ENCODE results near the gene FEZF1. TPM values are rescaled to one million over a fixed set of nuclear protein-coding genes. Genes with fewer than 3 reads are reported as not detected.

Gene FEZF1
- total and polyA plus RNA-seq, 2 experiments from 2014 or later = not detected

DNA sequence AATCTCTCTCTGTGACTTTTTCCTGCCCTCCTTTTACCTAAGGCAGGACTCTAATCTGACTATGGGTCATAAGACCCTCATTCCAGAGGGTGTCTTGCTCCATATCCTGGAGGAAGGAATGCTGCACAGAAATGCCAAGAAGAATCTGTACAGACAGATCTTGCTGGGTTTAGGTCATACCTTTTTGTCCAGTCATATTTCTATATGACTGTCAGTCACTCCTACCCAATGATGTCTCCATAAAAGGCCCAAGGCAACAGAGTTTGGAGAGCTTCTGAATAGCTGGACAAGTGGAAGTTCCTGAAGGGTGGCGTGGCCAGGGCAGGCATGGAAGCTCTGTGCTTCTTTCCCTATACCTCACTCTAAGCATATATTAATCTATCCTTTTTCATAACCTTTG is 47.5 kb downstream of the FEZF1 start:
- Histone ChIP-seq H3K36me3 (ENCODE audit: low read depth) (no peaks in the 10 kb centered on the region), H3K4me3 (no peak overlapping the region)
- TF ChIP-seq EZH2phosphoT487 (IDR thresholded peaks at IDR 0.05; ENCODE audit: insufficient read depth, low read depth) = no peak
- TF ChIP-seq EZH2 (IDR thresholded peaks at IDR 0.05; ENCODE audit: insufficient read depth, poor library complexity, severe bottlenecking) = no peak

DNA sequence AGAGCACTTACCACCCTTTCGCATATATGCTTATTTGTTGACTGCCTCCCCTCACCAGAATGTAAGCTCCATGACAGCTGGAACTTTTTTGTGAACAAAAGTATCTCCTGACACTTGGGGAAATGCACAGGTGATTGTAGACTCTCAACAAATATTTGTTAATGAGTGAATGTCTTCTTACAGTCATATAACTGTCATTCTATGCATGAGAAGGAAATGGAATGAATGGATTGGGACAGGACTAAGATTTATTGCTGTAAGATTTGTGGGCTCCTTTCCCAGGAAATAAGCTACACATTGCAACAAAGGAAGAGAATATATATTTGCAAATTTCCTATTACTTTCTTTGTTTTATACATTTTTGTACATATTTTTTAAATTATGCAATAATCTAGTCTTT is 48.5 kb downstream of the FEZF1 start:
- in situ Hi-C loops (cut with MboI) = no loop called here
- WGBS, 2 experiments (ENCODE audit: low coverage in 1 of 2, low lambda C conversion rate in 2 of 2, missing lambda C conversion rate in 2 of 2) = 34 to 54% methylated on average over 1 of the region's 1 CpG

More for the DNA sequence above, 47.5 kb downstream of the FEZF1 start:
- no peaks in the 10 kb centered on the region for H3K9me3 ChIP-seq (ENCODE audit: low read depth)
- in situ Hi-C loops (cut with MboI) = no loop called here
- H3K9me2 ChIP-seq (ENCODE audit: insufficient read depth) = no peaks in the 10 kb centered on the region
- H3K4me2 ChIP-seq (ENCODE audit: unreplicated experiment) = no peak overlapping the region
- H3K27ac ChIP-seq = no peak overlapping the region
- H3F3A ChIP-seq (ENCODE audit: insufficient read depth) = no peaks in the 10 kb centered on the region
- H4K20me1 ChIP-seq (ENCODE audit: insufficient read depth) = no peaks in the 10 kb centered on the region
- no peaks in the 10 kb centered on the region for H3K79me2 ChIP-seq (ENCODE audit: insufficient read depth)
- H3K4me1 ChIP-seq (ENCODE audit: insufficient read depth) = no peaks in the 10 kb centered on the region
- H3K27me3 ChIP-seq (replicated peaks; ENCODE audit: insufficient read depth) = no peaks in the 10 kb centered on the region; the same call in 1 of the 2 replicates
- no peak overlapping the region for H3K9ac ChIP-seq
- whole genome bisulfite sequencing, 2 experiments (ENCODE audit: low coverage in 1 of 2, low lambda C conversion rate in 2 of 2, missing lambda C conversion rate in 2 of 2) = 4 to 6% methylated on average over 1 of the region's 1 CpG
- H2AFZ ChIP-seq = no peak overlapping the region
- DNase-seq = no peak

GRCh38 chr7:122255454-122255853 is 49.1 kb downstream of the FEZF1 start:
- no peaks in the 10 kb centered on the region for H3K9me3 ChIP-seq (ENCODE audit: low read depth)
- in situ Hi-C loops (cut with MboI) = no loop called here
- no peak overlapping the region for H2AFZ ChIP-seq
- DNase-seq = no peak
- no peak overlapping the region for H3K9ac ChIP-seq
- no peaks in the 10 kb centered on the region for H3K9me2 ChIP-seq (ENCODE audit: insufficient read depth)
- no peak overlapping the region for H3K27ac ChIP-seq
- WGBS, 2 experiments (ENCODE audit: low coverage in 1 of 2, low lambda C conversion rate in 2 of 2, missing lambda C conversion rate in 2 of 2) = 0% methylated on average over 1 of the region's 1 CpG
- no peak overlapping the region for H3K4me2 ChIP-seq (ENCODE audit: unreplicated experiment)
- no peaks in the 10 kb centered on the region for H3K36me3 ChIP-seq (ENCODE audit: low read depth)
- no peaks in the 10 kb centered on the region for H3F3A ChIP-seq (ENCODE audit: insufficient read depth)
- no peak for TF ChIP-seq EZH2phosphoT487 (IDR thresholded peaks at IDR 0.05; ENCODE audit: insufficient read depth, low read depth)
- TF ChIP-seq EZH2 (IDR thresholded peaks at IDR 0.05; ENCODE audit: insufficient read depth, poor library complexity, severe bottlenecking) = no peak
- H3K79me2 ChIP-seq (ENCODE audit: insufficient read depth) = no peaks in the 10 kb centered on the region
- no peak overlapping the region for H3K4me3 ChIP-seq
- H3K27me3 ChIP-seq (replicated peaks; ENCODE audit: insufficient read depth) = no peaks in the 10 kb centered on the region; the same call in 1 of the 2 replicates
- H3K4me1 ChIP-seq (ENCODE audit: insufficient read depth) = no peaks in the 10 kb centered on the region
- H4K20me1 ChIP-seq (ENCODE audit: insufficient read depth) = no peaks in the 10 kb centered on the region

More for the DNA sequence above, 48.5 kb downstream of the FEZF1 start:
- Histone ChIP-seq H4K20me1 (ENCODE audit: insufficient read depth) (no peaks in the 10 kb centered on the region), H3K36me3 (ENCODE audit: low read depth) (no peaks in the 10 kb centered on the region), H3K79me2 (ENCODE audit: insufficient read depth) (no peaks in the 10 kb centered on the region), H3K27ac (no peak overlapping the region), H3K9me2 (ENCODE audit: insufficient read depth) (no peaks in the 10 kb centered on the region), H3K4me2 (ENCODE audit: unreplicated experiment) (no peak overlapping the region), H3K4me1 (ENCODE audit: insufficient read depth) (no peaks in the 10 kb centered on the region), H2AFZ (no peak overlapping the region), H3K4me3 (no peak overlapping the region), H3K9me3 (ENCODE audit: low read depth) (no peaks in the 10 kb centered on the region), H3F3A (ENCODE audit: insufficient read depth) (no peaks in the 10 kb centered on the region), H3K9ac (no peak overlapping the region), H3K27me3 (replicated peaks; ENCODE audit: insufficient read depth) (no peaks in the 10 kb centered on the region; the same call in 1 of the 2 replicates)
- no peak for TF ChIP-seq EZH2 (IDR thresholded peaks at IDR 0.05; ENCODE audit: insufficient read depth, poor library complexity, severe bottlenecking)
- TF ChIP-seq EZH2phosphoT487 (IDR thresholded peaks at IDR 0.05; ENCODE audit: insufficient read depth, low read depth) = no peak
- DNase-seq = no peak

Other genes with a start within 250 kb of the FEZF1 start
- 6.3 TPM in 2 replicates for gene AASS, start 160.5 kb downstream of the FEZF1 start, total RNA-seq (2014; rRNA removed; shearing (Covaris generic))
- 3.6 and 5.8 TPM in 2 replicates for gene AASS, start 160.5 kb downstream of the FEZF1 start, polyA plus RNA-seq (2016; fragmentation: Nextera tagmentation; extraction: Ambion mirVana)